Colonic mucosa (tissue), 4 donors: Measurements from ENCODE around the gene ZNF536. TPM values are rescaled to one million over a fixed set of nuclear protein-coding genes. Genes with fewer than 3 reads are reported as not detected.
"Not testable (repeated sequence)": the region's sequence is repeated elsewhere in the genome, so short reads cannot be mapped to it uniquely, and the experiment has no call there.

Experiments
- DNase-seq: peaks from one replicate; pipeline ENCODE4 v3.0.0-alpha.2; 2020
- H3K27ac ChIP-seq: fragments of 200-600 bp; one replicate; pipeline ENCODE4 v1.8.0; 2021
- H3K27me3 ChIP-seq: fragments of 200-600 bp; one replicate; pipeline ENCODE4 v1.8.0; 2021
- H3K36me3 ChIP-seq: fragments of 200-600 bp; one replicate; pipeline ENCODE4 v1.8.0; 2021
- H3K4me1 ChIP-seq: fragments of 200-600 bp; one replicate; pipeline ENCODE4 v1.8.0; 2021; ENCODE audit warnings: mild to moderate bottlenecking
- H3K4me3 ChIP-seq: fragments of 200-600 bp; one replicate; pipeline ENCODE4 v1.8.0; 2021
- H3K9ac ChIP-seq, 2 donors: one replicate each; pipeline ENCODE4 v1.7.0; 2013; ENCODE audit warnings: control low read depth in 2 of 2, low read depth in 2 of 2, low read length in 2 of 2
- H3K9me3 ChIP-seq: fragments of 200-600 bp; one replicate; pipeline ENCODE4 v1.8.0; 2021
- intact Hi-C: fragments of 100-400 bp; cut with DNase I; formaldehyde crosslinking; loops from one replicate; pipeline ENCODE4 v1.14.1; 2022
- total RNA-seq, 2 donors: library from RNA; stranded (reverse); fragmentation: NEBNext Ultra II Directional in 1 of 2; extraction: Animal tissue kit (Norgen Biotek cat#: 25700) in 1 of 2; gene quantifications; one replicate each; pipeline ENCODE4 v1.2.1, GENCODE V29; 2021
- TF ChIP-seq, protein P1 (sequence below): fragments of 200-600 bp; IDR thresholded peaks from one replicate; pipeline ENCODE4 v1.8.0; 2022; ENCODE audit warnings: antibody characterized with exemption, mild to moderate bottlenecking
- donor health status: healthy.
- donor health status: DM: no; HTN: no; CAD: no.
- donor health status: DM: no; HTN: no; CAD: no.

The ZNF536 gene
- total RNA-seq, 2 donors from 2014 or later: 1.3 to 1.4 TPM

DNA sequence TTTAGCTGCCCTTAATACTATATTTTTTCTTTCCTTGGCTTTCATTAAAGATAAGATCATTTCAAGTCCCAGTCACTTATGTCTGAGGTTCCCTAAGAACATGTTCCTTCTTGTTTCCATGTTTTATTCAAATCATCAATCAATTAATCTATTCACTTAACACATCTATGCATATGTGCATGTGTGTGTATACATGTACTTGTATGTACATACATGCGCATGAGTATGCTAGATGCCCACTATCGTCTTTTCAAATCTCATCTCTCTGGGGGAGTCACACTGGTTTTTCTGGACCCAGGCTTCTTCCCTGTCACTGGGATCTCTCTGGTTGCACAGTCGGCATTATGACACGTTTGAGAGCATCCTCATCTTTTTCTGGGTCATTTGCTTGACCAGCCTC, 108.9 kb downstream of the ZNF536 start:
- no peak overlapping the region for H3K9ac ChIP-seq
- intact Hi-C loops: no loop called here
- H3K4me1 ChIP-seq: no peaks in the 10 kb centered on the region
- H3K36me3 ChIP-seq: no peaks in the 10 kb centered on the region
- no peak overlapping the region for H3K27ac ChIP-seq
- no peaks in the 10 kb centered on the region for H3K9me3 ChIP-seq
- H3K27me3 ChIP-seq: no peaks in the 10 kb centered on the region
- TF ChIP-seq, protein P1, sequence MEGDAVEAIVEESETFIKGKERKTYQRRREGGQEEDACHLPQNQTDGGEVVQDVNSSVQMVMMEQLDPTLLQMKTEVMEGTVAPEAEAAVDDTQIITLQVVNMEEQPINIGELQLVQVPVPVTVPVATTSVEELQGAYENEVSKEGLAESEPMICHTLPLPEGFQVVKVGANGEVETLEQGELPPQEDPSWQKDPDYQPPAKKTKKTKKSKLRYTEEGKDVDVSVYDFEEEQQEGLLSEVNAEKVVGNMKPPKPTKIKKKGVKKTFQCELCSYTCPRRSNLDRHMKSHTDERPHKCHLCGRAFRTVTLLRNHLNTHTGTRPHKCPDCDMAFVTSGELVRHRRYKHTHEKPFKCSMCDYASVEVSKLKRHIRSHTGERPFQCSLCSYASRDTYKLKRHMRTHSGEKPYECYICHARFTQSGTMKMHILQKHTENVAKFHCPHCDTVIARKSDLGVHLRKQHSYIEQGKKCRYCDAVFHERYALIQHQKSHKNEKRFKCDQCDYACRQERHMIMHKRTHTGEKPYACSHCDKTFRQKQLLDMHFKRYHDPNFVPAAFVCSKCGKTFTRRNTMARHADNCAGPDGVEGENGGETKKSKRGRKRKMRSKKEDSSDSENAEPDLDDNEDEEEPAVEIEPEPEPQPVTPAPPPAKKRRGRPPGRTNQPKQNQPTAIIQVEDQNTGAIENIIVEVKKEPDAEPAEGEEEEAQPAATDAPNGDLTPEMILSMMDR: no peak
- no peak overlapping the region for H3K4me3 ChIP-seq
- no peak for DNase-seq

DNA sequence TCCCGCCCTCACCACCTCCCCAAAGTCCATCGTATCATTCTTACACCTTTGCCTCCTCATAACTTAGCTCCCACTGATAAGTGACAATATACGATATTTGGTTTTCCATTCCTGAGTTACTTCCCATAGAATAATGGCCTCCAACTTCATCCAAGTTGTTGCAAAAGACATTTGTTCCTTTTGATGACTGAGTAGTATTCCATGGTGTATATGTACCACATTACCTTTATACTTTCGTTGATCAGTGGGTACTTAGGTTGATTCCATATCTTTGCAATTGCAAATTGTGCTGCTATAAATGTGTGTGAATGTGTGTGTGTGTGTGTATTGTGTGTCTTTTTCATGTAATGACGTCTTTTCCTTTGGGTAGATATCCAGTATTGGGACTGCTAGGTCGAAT, 109.6 kb downstream of the ZNF536 start:
- DNase-seq: no peak
- no peak overlapping the region for H3K4me3 ChIP-seq
- intact Hi-C loops: no loop called here
- H3K9ac ChIP-seq: no peak overlapping the region
- no peaks in the 10 kb centered on the region for H3K9me3 ChIP-seq
- no peaks in the 10 kb centered on the region for H3K27me3 ChIP-seq
- no peaks in the 10 kb centered on the region for H3K36me3 ChIP-seq
- TF ChIP-seq, protein P1: no peak
- H3K27ac ChIP-seq: no peak overlapping the region
- no peaks in the 10 kb centered on the region for H3K4me1 ChIP-seq

DNA sequence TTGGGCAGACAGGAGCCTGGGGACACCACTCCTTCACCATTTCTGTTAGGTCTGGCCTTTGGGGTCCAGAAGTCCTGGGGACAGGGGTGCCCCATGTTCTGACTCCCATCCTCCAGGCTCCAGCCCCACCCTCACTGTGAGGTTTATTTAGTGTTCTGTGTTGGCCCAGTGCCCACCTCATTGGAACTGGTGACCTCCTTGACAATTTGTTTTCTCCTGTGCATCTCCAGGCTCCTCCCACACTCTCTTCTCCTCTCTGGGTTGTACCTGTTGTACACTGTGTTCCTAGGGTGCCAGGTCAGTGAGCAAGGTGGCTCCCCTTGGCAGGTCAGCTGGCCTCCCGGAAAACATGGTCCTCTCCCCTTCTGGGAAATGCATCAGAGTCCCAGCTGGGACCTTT, 110.8 kb downstream of the ZNF536 start:
- no peak for DNase-seq
- no peaks in the 10 kb centered on the region for H3K36me3 ChIP-seq
- H3K9ac ChIP-seq: no peak overlapping the region
- H3K4me1 ChIP-seq: no peaks in the 10 kb centered on the region
- H3K27ac ChIP-seq: no peak overlapping the region
- H3K9me3 ChIP-seq: no peaks in the 10 kb centered on the region
- TF ChIP-seq, protein P1: no peak
- intact Hi-C loops: no loop called here
- H3K4me3 ChIP-seq: no peak overlapping the region
- no peaks in the 10 kb centered on the region for H3K27me3 ChIP-seq

DNA sequence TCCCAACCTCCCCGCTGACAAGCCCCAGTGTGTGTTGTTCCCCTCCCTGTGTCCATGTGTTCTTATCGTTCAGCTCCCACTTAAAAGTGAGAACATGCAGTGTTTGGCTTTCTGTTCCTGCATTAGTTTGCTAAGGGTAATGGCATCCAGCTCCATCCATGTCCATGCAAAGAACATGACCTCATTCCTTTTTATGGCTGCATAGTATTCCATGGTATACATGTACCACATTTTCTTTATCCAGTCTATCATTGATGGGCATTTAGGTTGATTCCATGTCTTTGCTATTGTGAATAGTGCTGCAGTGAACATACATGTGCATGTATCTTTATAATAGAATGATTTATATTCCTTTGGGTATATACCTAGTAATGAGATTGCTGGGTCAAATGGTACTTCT, 114.1 kb downstream of the ZNF536 start:
- H3K4me3 ChIP-seq, H3K4me1 ChIP-seq, H3K9ac ChIP-seq, H3K36me3 ChIP-seq, DNase-seq, H3K27ac ChIP-seq, intact Hi-C loops, H3K27me3 ChIP-seq, H3K9me3 ChIP-seq: not testable (repeated sequence)

DNA sequence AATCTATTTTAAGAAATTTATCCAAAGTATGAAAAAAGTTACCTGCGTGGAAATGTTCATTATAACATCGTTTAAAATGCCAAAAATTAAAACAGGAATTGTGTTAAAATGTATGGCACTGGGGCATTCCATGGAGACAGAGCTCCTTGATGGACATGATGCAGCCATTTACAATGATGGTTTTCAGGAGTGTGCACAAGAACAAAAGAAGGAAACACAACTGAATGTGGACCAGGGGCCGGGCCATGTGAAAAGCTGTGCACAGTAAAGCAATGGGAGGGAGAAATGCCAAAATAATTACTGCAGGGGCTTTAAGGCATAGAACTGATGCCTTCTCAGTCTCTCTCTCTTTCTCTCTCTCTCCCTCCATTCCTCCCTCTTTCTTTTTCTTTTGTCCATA, 115.0 kb downstream of the ZNF536 start:
- no peak overlapping the region for H3K4me3 ChIP-seq
- TF ChIP-seq, protein P1: no peak
- intact Hi-C loops: no loop called here
- H3K4me1 ChIP-seq: no peaks in the 10 kb centered on the region
- H3K36me3 ChIP-seq: no peaks in the 10 kb centered on the region
- H3K27ac ChIP-seq: no peak overlapping the region
- no peaks in the 10 kb centered on the region for H3K27me3 ChIP-seq
- no peak for DNase-seq
- no peaks in the 10 kb centered on the region for H3K9me3 ChIP-seq
- no peak overlapping the region for H3K9ac ChIP-seq

DNA sequence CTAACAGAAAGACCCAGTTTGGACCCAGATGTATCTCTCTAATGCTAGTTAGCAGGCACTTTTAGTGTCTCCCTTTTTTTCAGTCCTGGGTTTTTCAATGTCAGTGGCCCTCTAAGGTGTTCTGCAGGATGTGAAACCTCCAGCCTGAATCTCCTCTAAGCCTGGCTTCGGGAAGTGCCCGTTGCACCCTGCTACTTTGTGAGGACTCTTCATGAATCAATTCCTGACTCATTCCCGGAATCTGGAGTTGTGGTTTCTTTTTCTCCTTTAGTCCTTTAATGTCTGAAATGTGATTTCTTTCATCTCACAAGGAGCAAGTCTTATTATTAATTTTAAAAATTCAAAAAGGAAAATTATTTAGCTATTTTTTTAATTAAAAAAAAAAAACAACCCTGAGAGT, 116.0 kb downstream of the ZNF536 start:
- Histone ChIP-seq H3K27me3 (no peaks in the 10 kb centered on the region), H3K9me3 (no peaks in the 10 kb centered on the region), H3K4me1 (no peaks in the 10 kb centered on the region), H3K9ac (no peak overlapping the region), H3K4me3 (no peak overlapping the region), H3K27ac (no peak overlapping the region), H3K36me3 (no peaks in the 10 kb centered on the region)
- intact Hi-C loops: no loop called here
- TF ChIP-seq, protein P1: no peak
- DNase-seq: no peak
